ENCODE data around the gene XCL1.
A peak's percentile ranks its signal among the peaks of the same experiment; 100 is the strongest.
"Not testable (repeated sequence)": the region's sequence is repeated elsewhere in the genome, so short reads cannot be mapped to it uniquely, and the experiment has no call there.

Gene XCL1

GRCh38 chr1:168576245-168576688 lies at the start of gene XCL1:
Gene XCL1, plus strand, starts transcription at chr1:168576605. Its CDS starts 33 bp downstream, at chr1:168576638.
- DNase-seq (peak; percentile 36 to 70), ATAC-seq (peak; percentile 86)
- peak within 1 kb of the TSS; percentile 81 to 86 for H3K4me3 Mint-ChIP-seq
- H3K4me1 Mint-ChIP-seq, result peaks cover 43% of the 10 kb centered on the region
- not testable (repeated sequence) for H3K9me3 Mint-ChIP-seq, H3K27me3 Mint-ChIP-seq
- H3K27ac Mint-ChIP-seq, result peak within 1 kb of the TSS; percentile 93

- H3K27me3 Mint-ChIP-seq, result no peaks in the 10 kb centered on the region
- H3K9me3 Mint-ChIP-seq, result peaks cover under 1 to 1% of the 10 kb centered on the region in 2 donors
- peaks cover 44% of the 10 kb centered on the region for H3K4me1 Mint-ChIP-seq
- H3K27ac Mint-ChIP-seq, result no peak overlapping the region
- DNase-seq, result no peak
- H3K4me3 Mint-ChIP-seq, result no peak overlapping the region
- ATAC-seq, result no peak
Observed at GRCh38 chr1:168529518-168529917, 46.9 kb upstream of the XCL1 start.

GRCh38 chr1:168531615-168532345 lies 44.6 kb upstream of the XCL1 start:
- Mint-ChIP-seq H3K27me3 (no peaks in the 10 kb centered on the region), H3K4me1 (peaks cover 64% of the 10 kb centered on the region), H3K9me3 (peaks cover 0 to under 1% of the 10 kb centered on the region in 2 donors), H3K4me3 (no peak overlapping the region), H3K27ac (no peak overlapping the region)
- DNase-seq, result peak in 1 of 2 donors; percentile 29
- ATAC-seq, result peak; percentile 91

GRCh38 chr1:168535536-168535935 lies 40.9 kb upstream of the XCL1 start:
- Mint-ChIP-seq H3K9me3 (peaks cover 0 to 16% of the 10 kb centered on the region in 2 donors), H3K27ac (peak overlapping the region; percentile 16 to 82), H3K4me3 (peak overlapping the region; percentile 65 to 74), H3K27me3 (no peaks in the 10 kb centered on the region), H3K4me1 (peaks cover 67% of the 10 kb centered on the region)
- DNase-seq (no peak), ATAC-seq (peak; percentile 69)

- not testable (repeated sequence) for H3K27ac Mint-ChIP-seq, DNase-seq, H3K27me3 Mint-ChIP-seq, H3K4me3 Mint-ChIP-seq, ATAC-seq
- peaks cover 51% of the 10 kb centered on the region for H3K4me1 Mint-ChIP-seq
- H3K9me3 Mint-ChIP-seq, result peaks cover 0 to 16% of the 10 kb centered on the region in 2 donors
Observed at GRCh38 chr1:168540798-168541197, 35.6 kb upstream of the XCL1 start.

- not testable (repeated sequence) for DNase-seq, H3K27me3 Mint-ChIP-seq
- Mint-ChIP-seq H3K4me3 (peak overlapping the region; percentile 68 to 72), H3K9me3 (peaks cover 11 to 13% of the 10 kb centered on the region in 2 donors), H3K4me1 (peaks cover 38% of the 10 kb centered on the region), H3K27ac (peak overlapping the region in 1 of 2 donors; percentile 80)
- peak; percentile 75 for ATAC-seq
Observed at GRCh38 chr1:168542978-168543377, 33.4 kb upstream of the XCL1 start.

- Mint-ChIP-seq H3K9me3 (peaks cover 7 to 13% of the 10 kb centered on the region in 2 donors), H3K4me1 (peaks cover 38% of the 10 kb centered on the region), H3K27ac (peak within 1 kb of the TSS; percentile 95 to 98), H3K4me3 (peak within 1 kb of the TSS; percentile 83 to 92)
- ATAC-seq (peak; percentile 90), DNase-seq (peak in 1 of 2 donors; percentile 31)
- H3K27me3 Mint-ChIP-seq, result not testable (repeated sequence)
Observed at GRCh38 chr1:168543840-168544498, 32.4 kb upstream of the XCL1 start, which contains the start of gene XCL2. Gene XCL2, minus strand, starts transcription at chr1:168543997. Its CDS starts 33 bp downstream, at chr1:168543964.

GRCh38 chr1:168545678-168546552 lies 30.5 kb upstream of the XCL1 start:
- H3K4me3 Mint-ChIP-seq, DNase-seq, H3K27me3 Mint-ChIP-seq, ATAC-seq: not testable (repeated sequence)
- Mint-ChIP-seq H3K27ac (peak overlapping the region in 1 of 2 donors; percentile 13), H3K4me1 (peaks cover 42% of the 10 kb centered on the region), H3K9me3 (peaks cover 7 to 13% of the 10 kb centered on the region in 2 donors)

- H3K27me3 Mint-ChIP-seq, DNase-seq, ATAC-seq, H3K4me3 Mint-ChIP-seq, H3K27ac Mint-ChIP-seq: not testable (repeated sequence)
- Mint-ChIP-seq H3K9me3 (peaks cover 7 to 13% of the 10 kb centered on the region in 2 donors), H3K4me1 (peaks cover 44% of the 10 kb centered on the region)
Observed at GRCh38 chr1:168546553-168546895, 29.9 kb upstream of the XCL1 start.

- no peak overlapping the region for H3K27ac Mint-ChIP-seq
- H3K27me3 Mint-ChIP-seq, result no peaks in the 10 kb centered on the region
- ATAC-seq (no peak), DNase-seq (no peak)
- peaks cover 48% of the 10 kb centered on the region for H3K4me1 Mint-ChIP-seq
- H3K4me3 Mint-ChIP-seq, result no peak overlapping the region
- peaks cover 7 to 13% of the 10 kb centered on the region in 2 donors for H3K9me3 Mint-ChIP-seq
Observed at GRCh38 chr1:168550971-168551370, 25.4 kb upstream of the XCL1 start.

GRCh38 chr1:168551688-168552087 lies 24.7 kb upstream of the XCL1 start:
- Mint-ChIP-seq H3K9me3 (peaks cover 2 to 7% of the 10 kb centered on the region in 2 donors), H3K27me3 (no peaks in the 10 kb centered on the region), H3K4me1 (peaks cover 52% of the 10 kb centered on the region), H3K4me3 (no peak overlapping the region), H3K27ac (no peak overlapping the region)
- DNase-seq (no peak), ATAC-seq (no peak)

GRCh38 chr1:168552961-168553360 lies 23.4 kb upstream of the XCL1 start:
- Mint-ChIP-seq H3K27me3 (no peaks in the 10 kb centered on the region), H3K4me3 (no peak overlapping the region), H3K4me1 (peaks cover 65% of the 10 kb centered on the region), H3K9me3 (no peaks in the 10 kb centered on the region), H3K27ac (no peak overlapping the region)
- ATAC-seq (no peak), DNase-seq (no peak)

GRCh38 chr1:168553680-168554553 lies 22.5 kb upstream of the XCL1 start:
- DNase-seq, result peak in 1 of 2 donors; percentile 46
- Mint-ChIP-seq H3K4me3 (peak overlapping the region; percentile 55 to 67), H3K4me1 (peaks cover 70% of the 10 kb centered on the region), H3K27ac (peak overlapping the region; percentile 10 to 89), H3K27me3 (no peaks in the 10 kb centered on the region), H3K9me3 (no peaks in the 10 kb centered on the region)
- peak; percentile 64 for ATAC-seq

GRCh38 chr1:168554603-168555483 lies 21.6 kb upstream of the XCL1 start:
- Mint-ChIP-seq H3K4me3 (peak overlapping the region; percentile 55 to 67), H3K9me3 (no peaks in the 10 kb centered on the region), H3K27ac (peak overlapping the region; percentile 79 to 89), H3K27me3 (no peaks in the 10 kb centered on the region), H3K4me1 (peaks cover 70% of the 10 kb centered on the region)
- ATAC-seq (no peak), DNase-seq (no peak)
